OCI-LY7 (cell line): ENCODE measurements around the gene NR1H4.

Source experiments
- CTCF ChIP-seq: fragments of 200-600 bp; sonication (generic); conservative IDR thresholded peaks from 2 replicates; pipeline ENCODE4 v1.5.1; 2014; ENCODE audit warnings: mild to moderate bottlenecking, antibody characterized with exemption, low read length, moderate library complexity, mixed read lengths
- EZH2phosphoT487 ChIP-seq: fragments of 200-600 bp; sonication (generic); IDR thresholded peaks from 2 replicates; pipeline ENCODE4 v1.6.1; 2018; ENCODE audit warnings: low read depth, borderline replicate concordance, mild to moderate bottlenecking, mixed run types, antibody characterized with exemption, low read length, moderate library complexity, mixed read lengths

GRCh38 chr12:100435957-100436356, 37.7 kb upstream of the NR1H4 start:
- TF ChIP-seq CTCF = no peak
- no peak for TF ChIP-seq EZH2phosphoT487
